GM19025 (cell line): ENCODE data around the gene CTSC.
"Not testable (repeated sequence)": the region's sequence is repeated elsewhere in the genome, so short reads cannot be mapped to it uniquely, and the experiment has no call there.

Source experiments
- ATAC-seq: cut with Tn5 transposase; IDR thresholded peaks from one replicate; pipeline ENCODE4 v1.9.1; 2021; ENCODE audit warnings: mild to moderate bottlenecking, low read depth, moderate library complexity; ENCODE audit not compliant: unreplicated experiment

The CTSC gene

GRCh38 chr11:88292171-88292843 lies 45.2 kb downstream of the CTSC start:
- ATAC-seq, result no peak

- ATAC-seq, result no peak
Observed at GRCh38 chr11:88288560-88288959, 49.0 kb downstream of the CTSC start.

- no peak for ATAC-seq
Observed at GRCh38 chr11:88284336-88285050, 53.0 kb downstream of the CTSC start.

- no peak for ATAC-seq
Observed at GRCh38 chr11:88282747-88283515, 54.6 kb downstream of the CTSC start.

GRCh38 chr11:88281317-88281712 lies 56.2 kb downstream of the CTSC start:
- ATAC-seq, result no peak

GRCh38 chr11:88280673-88281316 lies 56.7 kb downstream of the CTSC start:
- no peak for ATAC-seq

GRCh38 chr11:88277349-88277915 lies 60.1 kb downstream of the CTSC start:
- no peak for ATAC-seq

GRCh38 chr11:88275636-88276035 lies 61.9 kb downstream of the CTSC start:
- no peak for ATAC-seq

GRCh38 chr11:88266919-88267318 lies 70.6 kb downstream of the CTSC start:
- no peak for ATAC-seq

GRCh38 chr11:88266157-88266556 lies 71.4 kb downstream of the CTSC start:
- no peak for ATAC-seq

GRCh38 chr11:88259431-88259830 lies 78.1 kb downstream of the CTSC start:
- ATAC-seq, result no peak

GRCh38 chr11:88252208-88252607 lies 85.3 kb downstream of the CTSC start:
- ATAC-seq, result no peak

- no peak for ATAC-seq
Observed at GRCh38 chr11:88250566-88251242, 86.8 kb downstream of the CTSC start.

GRCh38 chr11:88249706-88250105 lies 87.8 kb downstream of the CTSC start:
- no peak for ATAC-seq

- ATAC-seq, result no peak
Observed at GRCh38 chr11:88246696-88247095, 90.8 kb downstream of the CTSC start.

GRCh38 chr11:88245576-88245975 lies 92.0 kb downstream of the CTSC start:
- not testable (repeated sequence) for ATAC-seq
